ENCODE data around the gene SFXN3.

DNA sequence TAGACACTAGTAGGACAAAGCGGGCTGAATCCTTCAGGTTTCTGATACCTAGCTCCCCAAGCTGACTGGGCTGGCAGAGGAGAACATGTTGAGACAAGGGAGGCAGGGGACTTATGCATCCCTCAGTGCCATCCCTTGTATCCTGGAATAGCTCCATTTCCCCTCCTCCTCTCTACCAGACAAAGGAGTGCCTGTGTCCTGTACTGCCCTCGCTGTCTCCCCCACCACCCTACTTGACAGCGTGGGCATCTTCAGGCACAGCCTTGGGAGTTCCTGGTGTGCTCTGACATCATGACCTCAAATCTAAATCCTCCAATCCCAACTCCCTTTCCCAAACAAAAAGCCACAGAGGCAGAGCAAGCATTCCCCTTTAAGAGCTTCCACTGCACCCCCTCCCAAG, 9.0 kb downstream of the SFXN3 start:
- no peak for TF ChIP-seq EZH2 (IDR thresholded peaks at IDR 0.05; ENCODE audit: insufficient read depth, poor library complexity, severe bottlenecking)
- TF ChIP-seq EZH2phosphoT487 (IDR thresholded peaks at IDR 0.05; ENCODE audit: insufficient read depth, low read depth), result no peak

Data from GM23248 (cell line).